OCI-M2 (cell line): ENCODE measurements around the gene DAGLA.

Experiments
- DNase-seq: peaks from one replicate; lab custom pipeline; 2025; ENCODE audit not compliant: unreplicated experiment; lab: John Stamatoyannopoulos, UW

DAGLA gene

DNA sequence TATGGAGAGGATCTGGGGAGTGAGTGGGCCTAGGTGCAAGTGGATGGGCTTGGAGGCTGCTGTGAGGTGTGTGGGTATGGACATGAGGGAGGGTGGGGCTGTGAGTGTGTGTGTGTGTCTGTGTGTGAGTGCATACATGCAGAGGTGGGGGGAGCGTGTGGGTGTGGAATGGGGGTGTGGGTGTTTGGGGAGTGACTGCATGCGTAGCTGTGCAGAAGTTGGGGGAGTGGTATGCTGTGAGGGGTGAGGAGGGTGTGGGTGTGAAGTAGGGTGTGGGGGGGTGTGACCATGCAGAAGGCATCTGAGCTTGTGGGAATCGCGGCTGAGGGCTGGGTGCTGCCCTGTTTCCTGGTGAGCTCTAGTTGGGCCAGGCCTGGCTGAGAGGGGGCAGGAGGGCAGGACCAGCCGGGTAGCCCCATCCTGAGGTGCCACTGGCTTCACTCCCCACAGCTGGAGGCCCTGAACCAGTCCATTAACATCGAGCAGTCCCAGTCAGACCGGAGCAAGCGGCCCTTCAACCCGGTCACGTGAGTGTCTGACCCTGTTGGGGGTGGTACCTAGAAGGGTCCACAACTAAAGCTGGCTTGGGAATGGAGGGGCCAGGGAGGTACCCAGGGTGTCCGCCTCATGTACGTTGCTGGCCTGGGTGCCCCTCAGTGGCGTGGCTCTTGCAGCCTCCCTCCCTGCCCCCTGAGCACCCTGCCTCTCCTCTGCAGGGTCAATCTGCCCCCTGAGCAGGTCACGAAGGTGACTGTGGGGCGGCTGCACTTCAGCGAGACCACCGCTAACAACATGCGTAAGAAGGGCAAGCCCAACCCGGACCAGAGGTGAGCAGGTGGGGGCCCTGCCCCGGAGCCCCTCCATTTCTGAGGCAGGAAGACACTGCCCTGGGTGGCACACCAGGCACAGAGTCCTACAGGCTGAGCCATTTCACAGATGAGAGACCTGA lies 95.7 kb downstream of the DAGLA start:
- no peak for DNase-seq

DNA sequence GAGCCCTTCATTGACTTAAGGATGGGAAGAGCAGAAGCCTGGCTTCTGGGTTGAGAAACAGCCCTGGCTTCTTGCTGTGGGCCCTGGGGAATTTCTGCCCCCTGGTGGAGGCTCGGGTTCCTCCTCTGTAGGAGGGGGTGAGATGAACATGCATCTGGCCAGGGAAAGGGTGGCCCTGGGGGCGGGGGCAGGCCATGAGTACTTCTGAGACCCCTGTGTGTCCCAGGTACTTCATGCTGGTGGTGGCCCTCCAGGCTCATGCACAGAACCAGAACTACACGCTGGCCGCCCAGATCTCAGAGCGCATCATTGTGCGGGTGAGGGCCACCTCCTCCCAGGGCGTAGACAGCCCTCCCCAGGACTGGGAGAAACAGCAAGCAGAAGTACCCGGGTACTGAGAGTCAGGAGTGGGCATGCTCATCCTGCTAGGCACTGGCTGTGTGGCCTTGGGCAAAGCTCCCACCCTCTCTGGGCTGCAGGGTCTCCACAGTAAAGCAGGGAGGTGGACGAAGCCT lies 96.4 kb downstream of the DAGLA start:
- DNase-seq, result no peak

DNA sequence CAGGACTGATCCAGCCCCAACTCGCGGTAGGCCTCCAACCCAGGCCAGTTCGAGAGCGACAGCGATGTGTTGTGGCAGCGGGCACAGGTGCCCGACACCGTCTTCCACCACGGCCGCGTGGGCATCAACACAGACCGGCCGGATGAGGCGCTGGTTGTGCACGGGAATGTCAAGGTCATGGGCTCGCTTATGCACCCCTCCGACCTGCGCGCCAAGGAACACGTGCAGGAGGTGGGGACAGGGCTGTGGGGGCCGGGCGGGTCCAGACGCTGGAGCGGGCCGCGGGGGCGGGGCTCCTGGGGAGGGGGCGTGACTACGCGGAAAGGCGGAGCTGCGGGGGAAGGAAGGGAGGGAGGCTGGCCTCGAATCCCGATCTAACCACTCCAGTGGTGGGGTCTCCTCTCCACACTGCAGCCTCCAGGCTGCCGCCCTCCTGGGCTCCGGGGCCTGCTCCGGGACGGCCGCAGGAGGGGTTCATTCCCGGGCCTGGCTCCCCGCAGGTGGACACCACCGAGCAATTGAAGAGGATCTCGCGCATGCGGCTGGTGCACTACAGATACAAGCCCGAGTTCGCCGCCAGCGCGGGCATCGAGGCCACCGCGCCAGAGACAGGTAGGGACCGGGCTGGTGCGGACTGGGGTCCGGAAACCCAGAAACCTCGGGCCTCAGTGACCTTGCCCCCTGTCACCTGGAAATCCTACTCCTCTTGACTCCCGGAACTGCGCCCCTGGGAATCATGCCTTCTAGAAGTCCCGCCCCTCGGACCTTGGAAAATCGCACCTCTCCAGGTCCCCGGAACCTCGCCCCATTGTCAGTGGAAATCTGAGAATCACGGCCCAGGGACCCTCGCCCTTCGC lies 97.3 kb downstream of the DAGLA start:
- DNase-seq, result no peak

DNA sequence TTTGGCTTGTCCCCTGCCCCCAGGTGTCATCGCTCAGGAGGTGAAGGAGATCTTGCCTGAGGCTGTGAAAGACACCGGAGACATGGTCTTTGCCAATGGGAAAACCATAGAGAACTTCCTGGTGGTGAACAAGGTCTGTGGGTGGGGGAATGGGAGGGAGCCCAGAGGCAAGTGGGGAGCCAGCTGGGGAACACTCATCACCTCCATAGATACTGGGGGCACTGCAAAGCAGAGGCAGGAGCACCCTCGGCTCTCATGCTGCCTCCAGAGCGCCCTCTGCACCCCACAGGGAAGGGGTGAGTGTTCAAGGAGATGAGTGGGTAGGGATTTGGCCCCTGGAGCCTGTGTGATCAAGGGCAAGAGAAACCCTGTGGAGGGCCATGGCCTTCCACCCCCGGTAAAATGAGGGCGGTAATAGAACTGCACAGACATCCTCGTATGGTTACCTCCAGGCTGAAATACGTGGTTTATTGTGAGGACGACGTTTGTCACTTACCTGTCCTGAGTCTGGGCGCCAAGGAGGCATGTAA lies 98.2 kb downstream of the DAGLA start:
- DNase-seq, result no peak

DNA sequence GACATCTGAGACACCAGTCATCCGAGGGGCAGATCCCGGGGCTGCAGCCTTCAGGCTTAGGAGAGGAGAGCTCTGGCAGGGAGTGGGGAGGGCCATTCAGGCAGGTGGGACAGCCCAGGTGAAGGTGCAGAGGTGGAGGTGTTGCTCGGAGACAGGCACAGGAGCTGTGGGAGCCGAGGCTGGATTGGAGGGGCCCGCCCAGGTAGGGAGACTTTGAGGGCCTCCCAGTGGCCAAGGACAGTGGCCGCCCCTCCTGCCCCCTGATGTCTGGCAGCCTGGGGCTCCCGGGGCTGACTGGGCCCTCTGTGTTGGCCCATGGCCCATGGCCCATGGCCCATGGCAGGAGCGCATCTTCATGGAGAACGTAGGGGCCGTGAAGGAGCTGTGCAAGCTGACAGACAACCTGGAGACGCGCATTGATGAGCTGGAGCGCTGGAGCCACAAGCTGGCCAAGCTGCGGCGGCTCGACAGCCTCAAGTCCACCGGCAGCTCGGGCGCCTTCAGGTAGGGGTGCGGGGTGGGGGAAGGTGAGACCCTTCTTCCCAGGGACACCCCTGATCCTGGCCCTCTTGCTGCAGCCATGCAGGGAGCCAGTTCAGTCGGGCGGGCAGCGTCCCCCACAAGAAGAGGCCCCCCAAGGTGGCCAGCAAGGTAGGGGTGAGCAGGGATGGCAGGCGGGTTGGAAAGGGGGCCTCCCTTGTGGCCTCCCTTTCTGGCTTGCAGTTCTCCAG lies 98.9 kb downstream of the DAGLA start:
- DNase-seq, result no peak

DNA sequence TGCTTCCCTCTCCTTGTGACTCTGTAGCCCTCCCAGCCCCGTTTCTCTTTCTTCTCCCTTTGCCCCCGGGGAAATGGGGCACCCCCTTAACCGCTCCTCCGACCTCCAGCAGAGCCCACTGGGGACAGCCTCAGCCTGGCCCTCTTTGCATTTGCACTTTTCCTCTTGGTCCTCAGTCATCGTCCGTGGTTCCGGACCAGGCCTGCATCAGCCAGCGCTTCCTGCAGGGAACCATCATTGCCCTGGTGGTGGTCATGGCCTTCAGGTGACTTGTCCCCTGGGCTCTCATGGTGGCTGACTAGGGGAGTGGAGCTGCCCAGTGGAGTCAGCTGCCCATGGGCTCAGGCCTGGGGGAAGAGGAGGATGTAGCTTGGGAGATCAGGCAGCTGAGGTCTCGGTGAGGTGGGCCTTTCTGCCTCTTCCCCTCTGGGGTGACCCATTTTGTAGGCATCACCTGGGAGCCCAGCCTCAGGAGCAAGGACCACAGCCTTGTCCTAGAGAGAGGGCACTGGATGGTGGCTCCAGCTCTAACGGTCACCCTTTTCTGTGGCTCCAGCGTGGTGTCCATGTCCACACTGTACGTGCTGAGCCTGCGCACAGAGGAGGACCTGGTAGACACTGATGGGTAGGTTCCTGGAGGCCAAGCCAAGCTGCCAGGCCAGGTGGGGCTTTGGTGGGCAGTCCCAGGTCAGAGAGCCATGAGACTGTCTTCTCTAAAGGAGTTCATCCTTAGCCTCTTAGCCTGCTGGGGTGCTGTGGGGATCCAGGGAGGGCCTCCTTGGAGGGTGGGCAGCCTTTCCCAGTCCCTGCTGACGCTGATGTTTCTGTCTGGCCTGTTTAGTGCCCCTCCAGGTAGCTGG lies 99.7 kb downstream of the DAGLA start:
- no peak for DNase-seq

DNA sequence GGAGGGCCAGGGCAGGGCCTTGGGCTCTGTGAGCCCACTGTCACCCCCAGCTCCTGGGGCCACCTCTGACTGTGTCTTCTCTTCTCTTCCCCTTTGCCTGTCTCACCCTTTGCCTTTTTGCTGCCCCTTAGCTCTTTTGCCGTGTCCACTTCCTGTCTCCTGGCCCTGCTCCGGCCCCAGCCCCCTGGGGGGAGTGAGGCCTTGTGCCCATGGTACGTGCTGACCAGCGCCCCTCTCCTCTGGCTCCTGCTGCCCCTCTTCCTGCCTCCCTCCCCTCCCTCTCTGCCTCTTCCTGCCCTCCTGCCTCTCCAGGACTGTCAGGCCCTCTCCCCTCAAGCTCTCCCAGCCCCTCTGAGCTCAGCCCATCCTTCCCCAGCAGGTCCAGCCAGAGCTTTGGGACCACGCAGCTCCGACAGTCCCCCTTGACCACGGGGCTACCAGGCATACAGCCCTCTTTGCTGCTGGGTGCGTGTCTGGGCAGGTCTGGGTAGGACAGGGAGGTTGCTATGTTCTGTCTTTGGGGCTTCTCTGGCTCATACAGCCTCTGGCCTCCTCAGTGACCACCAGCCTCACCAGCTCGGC lies 100.5 kb downstream of the DAGLA start:
- no peak for DNase-seq

DNA sequence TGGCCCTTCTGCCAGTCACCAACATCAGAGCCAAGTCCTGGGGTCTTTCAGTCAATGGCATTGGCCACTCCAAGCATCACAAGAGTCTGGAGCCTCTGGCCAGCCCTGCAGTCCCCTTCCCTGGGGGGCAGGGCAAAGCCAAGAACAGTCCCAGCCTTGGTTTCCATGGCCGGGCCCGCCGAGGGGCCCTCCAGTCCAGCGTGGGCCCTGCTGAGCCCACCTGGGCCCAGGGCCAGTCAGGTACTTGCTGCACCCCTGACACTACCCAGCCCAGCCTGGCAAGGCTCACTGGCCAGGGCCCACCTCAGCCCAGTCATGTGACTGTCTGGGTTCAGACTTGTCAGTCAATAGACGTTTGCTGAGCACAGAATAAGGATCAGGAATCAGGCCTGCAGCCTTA lies 101.4 kb downstream of the DAGLA start:
- DNase-seq, result no peak

DNA sequence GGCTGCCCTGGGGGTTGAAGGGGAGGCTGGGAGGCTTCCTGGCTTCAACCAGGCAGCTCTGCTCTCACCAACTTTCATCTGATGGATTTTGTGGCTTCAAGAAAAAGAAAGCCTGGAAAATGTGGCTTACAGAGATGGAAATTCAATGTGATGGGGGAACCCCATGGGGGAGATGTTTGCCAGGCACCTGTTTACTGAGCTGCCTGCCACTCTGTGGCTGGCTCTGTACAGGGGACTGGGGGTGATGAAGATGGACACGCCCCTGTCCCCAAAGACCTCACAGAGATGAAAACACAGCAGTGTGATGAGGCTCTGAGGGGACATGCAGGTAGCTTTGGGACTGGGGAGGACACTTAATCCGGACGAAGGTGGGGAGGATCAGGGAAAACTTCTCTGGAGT lies 102.1 kb downstream of the DAGLA start:
- no peak for DNase-seq

DNA sequence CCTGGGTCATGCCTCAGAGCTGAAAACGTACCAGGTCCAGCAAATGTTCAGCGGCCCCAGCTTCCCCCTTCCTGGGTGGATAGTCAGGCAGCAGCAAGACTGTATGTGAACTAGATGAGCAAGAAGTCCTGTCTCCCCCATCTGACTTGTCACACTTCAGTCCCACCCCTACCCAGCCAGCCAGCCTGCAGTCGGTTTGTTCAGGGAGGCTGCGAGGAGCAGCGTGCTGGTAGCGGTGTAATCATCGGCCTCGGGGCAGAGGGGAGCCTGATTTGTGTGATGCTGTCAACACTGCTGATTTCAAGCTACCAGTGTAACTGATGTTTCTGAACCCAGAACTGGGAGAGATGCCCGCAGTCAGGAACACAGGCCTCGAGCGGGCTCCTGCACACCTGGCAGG lies 102.7 kb downstream of the DAGLA start:
- DNase-seq, result no peak

DNA sequence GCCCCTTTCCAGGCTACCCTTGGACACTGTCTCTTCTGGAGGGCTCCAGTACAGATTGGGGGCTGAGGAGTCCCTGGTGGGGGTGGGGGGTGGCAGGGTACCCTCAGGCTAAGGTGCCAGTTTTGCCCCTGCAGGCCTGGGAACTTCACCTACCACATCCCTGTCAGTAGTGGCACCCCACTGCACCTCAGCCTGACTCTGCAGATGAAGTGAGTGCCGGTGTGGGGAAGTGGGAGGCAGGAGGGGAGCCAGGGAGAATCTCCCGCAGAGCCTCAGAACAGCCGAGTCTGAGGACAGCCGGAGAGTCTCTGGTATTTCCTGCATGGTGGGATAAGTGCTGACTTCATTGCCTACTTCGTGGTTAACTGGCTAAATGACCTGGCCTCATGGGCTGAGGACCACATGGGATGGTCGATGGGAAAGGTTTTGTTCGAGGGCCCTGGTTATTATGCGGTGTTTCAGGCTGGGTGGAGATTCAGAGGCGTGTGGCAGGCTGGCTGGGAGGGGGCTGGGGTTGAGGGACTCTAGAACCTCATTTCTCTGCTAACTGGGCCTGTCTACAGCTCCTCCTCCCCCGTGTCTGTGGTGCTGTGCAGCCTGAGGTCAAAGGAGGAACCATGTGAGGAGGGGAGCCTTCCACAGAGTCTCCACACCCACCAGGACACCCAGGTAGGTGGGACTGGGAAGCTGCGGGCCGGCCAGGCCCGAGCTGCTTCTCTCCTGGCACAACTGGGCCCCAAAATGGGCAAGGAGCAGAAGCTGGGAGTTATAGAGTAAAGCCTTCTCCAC lies 103.7 kb downstream of the DAGLA start:
- DNase-seq, result no peak

DNA sequence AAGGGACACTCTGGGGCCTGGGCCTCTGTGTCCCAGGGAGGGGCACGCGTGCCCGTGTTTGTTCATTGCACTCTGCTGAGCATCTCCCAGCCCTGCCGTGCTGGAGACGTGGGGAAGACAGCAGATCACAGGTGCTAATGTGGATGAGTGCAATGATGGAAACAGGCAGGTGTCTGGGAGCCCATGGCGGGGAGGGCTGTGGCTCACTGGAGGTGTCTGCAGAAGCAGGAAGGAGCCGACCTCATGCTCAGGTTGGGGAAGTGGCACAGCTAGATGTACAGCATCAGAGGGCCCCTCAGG lies 104.3 kb downstream of the DAGLA start:
- no peak for DNase-seq

DNA sequence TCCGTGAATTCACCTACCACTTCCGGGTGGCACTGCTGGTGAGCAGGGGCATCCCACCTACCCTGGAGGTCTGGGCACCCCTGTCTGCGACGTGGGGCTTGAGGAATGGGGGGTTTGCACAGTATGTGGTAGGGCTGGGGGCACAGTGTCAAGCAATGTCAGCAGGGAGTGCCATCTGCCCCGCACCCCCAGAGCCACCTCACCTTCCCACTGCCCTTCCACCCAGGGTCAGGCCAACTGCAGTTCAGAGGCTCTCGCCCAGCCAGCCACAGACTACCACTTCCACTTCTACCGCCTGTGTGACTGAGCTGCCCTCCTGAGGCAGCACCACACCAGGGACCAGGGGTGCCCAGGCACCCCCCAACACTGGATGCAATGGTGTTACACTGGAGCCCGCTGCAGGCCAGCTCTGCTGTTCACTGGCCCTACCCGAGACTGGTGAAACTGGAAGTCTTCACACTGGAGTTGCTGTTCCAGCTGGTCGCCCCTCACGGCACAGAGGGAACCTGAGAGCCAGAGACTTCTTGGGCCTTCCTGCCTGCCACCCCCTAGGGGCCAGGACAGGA lies 105.7 kb downstream of the DAGLA start:
- no peak for DNase-seq

DNA sequence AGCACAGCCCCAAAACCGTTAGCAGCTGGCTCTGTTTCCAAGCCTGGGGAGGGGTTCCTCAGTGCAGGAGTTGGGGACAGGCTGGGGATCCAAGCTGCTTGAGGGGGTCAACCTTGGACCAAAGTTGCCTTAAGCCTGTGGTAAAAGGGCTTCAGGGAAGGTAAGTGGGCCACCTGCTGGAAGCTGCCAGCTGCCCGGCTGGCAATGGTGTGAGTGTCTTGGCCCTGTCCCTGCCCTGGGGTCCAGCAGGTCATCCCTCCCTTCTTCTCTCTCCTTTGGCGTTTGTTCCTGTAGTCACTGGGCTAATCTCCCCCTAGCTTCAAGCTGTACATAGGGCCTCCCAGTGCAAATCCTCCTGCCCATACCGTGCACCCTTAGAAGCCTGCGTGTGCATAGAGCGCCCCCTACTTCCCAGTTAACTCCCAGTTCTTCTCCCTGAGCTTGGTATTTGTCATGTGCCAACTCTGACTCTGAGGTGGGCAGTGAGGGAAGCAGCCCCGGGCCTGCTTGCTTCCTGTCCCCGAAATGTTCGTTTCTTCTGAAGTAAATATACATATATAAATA lies 107.8 kb downstream of the DAGLA start:
- DNase-seq, result no peak

DNA sequence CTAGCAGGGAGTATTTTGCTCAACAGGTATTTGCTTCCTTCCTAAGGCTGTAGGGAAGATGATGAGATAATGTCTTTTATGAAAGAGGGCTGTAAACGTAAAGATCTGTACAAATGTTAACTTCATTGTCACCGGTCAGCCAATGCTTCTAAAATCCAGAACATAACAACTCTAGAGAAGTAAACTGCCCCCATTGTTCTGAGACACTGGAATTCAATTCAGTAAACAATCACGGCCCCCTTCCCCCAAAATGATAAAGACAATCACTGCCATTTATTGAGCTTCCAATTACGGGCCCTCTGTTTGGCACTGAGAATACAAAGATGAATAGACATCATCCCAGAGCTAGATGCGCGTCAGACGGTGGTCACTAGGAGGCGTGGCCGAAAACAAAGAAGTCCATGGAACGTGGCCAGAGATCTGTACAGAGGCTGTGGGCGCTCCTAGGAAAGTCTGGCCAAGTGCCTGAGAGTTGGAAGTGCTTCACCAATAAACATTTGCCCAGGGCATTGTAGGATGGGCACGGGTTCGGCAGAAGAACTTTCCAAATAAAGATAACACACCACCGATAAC lies 111.6 kb downstream of the DAGLA start:
- no peak for DNase-seq

DNA sequence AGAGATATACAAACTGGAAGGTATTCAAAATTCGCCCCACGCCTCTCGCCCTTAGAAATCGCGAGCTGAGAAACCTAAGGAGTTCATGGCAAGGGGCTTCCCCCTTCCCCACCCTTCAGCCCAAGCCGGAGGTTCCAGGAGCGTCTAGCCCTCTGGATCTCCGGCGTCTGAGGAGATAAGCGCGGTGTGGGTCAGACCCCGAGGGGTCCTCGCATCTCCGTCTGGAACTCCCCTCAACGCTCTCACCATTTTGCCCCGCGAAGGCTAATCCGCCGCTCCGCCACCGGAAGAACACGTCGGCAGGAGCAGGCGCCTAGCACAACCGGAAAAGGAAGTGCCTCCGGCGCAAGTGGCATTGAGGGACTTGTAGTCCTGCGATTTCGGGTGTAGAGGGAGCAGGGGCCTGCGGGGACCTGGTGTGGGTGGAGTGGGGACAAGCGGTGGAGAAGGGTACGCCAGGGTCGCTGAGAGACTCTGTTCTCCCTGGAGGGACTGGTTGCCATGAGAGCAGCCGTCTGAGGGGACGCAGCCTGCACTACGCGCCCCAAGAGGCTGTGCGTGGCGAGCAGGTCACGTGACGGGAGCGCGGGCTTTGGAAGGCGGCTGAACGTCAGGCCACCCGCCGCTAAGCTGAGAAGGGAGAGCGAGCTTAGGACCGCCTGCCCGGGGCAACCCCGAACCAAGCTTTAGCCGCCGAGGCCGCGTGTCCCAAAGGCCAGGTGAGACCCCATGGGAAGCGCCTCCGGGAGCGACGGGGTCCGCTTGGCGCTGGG lies 112.3 kb downstream of the DAGLA start, which contains the start of the genes FEN1 and TMEM258:
FEN1 (plus strand) TSS at position 602 of the 773 bp plus-strand sequence. CDS start 2,451 bp downstream, outside the sequence.
TMEM258 (minus strand) TSS at position 290 of the 773 bp plus-strand sequence; CDS start at position 249, 41 bp downstream.
- peak; percentile 85 for DNase-seq
